Islet of Langerhans (tissue), 1 donor: ENCODE data around the gene ADAMTS6.

Experiments
- FAIRE-seq: peaks from one replicate; lab custom pipeline; 2011; peaks lifted over from hg19 to GRCh38; lab: Jason Lieb, UNC

Gene ADAMTS6

DNA sequence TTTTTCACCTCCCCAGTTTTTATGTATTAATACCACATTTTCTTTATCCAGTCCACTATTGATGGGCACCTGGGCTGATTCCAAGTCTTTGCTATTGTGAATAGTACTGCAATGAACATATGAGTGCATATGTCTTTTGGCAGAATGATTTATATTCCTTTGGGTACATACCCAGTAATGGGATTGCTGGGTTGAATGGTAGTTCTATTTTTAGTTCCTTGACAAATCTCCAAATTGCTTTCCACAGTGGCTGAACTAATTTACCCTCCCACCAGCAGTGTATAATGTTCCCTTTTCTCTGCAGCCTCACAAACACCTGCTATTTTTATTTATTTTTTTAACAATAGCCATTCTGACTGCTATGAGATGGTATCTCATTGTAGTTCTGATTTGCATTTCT is 340.2 kb downstream of the ADAMTS6 start:
- FAIRE-seq: no peak

DNA sequence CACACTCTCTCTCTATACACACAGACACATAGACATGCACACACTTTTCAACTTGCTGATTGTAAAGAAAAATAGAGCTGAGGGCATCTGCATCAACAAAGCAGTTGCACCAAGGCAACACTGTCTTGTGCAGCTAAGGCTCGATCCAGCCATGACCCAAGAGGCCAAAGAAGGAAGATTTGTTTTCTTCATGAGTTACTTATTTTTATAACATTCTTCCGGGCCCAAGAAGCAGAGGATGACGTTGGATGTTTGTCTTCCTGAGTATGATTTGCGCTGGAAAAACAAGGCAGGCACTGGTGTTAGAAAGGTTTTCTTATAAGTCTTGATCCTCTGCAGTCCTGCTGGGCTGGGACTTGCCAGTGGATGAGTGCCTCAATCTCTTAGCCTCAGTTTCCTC is 344.1 kb downstream of the ADAMTS6 start:
- FAIRE-seq: no peak

DNA sequence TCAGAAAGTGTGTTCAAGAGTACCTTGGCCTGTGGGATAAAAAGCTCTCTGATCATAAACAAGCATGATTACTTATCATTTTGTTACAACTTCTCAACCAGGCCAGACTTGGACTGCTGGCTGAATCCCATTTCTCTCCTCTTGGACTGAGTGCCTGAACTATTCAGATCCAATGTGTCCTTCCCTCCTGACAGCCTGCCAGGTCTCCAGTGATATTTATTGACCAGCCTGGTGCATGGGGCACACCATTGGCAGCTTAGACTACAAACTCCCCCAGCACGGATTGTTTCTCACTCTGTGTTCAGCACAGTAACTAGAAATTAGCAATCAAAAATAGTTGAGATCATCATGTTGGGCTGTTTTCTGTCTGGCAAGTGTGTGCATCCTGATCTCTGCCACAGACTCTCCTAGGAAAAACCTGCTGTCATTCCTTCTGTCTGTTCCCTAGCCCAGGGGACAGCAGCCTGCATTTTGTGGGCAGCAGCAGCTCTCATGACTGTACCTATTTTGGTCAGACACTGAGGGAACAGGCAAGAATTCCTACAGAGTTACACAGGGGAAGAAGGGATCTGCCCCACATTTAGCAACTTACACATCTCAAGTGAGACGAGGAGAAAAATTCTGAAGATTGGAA is 348.1 kb downstream of the ADAMTS6 start:
- no peak for FAIRE-seq

DNA sequence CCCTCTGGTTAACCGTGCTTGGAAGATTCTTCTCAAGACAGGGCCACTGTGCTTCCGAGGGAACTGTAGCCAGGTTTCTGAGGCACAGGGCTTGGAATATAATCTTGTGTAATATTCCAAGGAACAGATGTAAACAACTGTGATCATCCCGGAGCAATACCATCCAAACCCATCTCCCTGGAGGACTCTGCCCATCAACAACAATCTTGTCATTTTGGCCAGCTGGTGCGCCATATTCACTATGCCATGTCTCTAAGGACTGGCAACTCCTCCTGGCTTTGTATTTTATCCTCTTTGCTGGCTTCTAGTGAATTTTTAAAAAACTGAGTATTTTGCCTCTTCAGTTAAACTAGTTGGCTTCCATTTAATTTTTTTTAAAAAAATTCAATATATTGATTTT is 349.3 kb downstream of the ADAMTS6 start:
- no peak for FAIRE-seq

DNA sequence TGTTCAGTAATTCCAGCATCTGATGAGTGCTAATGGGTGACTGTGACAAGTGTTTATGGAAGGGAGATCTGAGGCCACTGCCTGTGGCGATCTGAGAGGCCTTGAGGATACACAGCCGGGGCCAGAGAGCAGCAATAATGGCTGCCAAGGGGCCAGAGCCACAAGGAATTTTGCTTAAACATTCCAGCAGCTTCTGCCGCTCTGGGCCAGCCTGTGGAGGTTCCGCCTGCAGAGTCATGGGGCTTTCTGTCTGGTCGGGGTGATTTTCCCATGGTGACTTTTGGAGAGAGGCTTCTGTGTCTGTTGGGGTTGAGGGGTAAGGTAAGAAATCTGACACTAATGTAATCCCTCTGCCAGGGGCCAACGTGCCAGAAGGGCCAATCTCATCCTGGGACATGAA is 353.5 kb downstream of the ADAMTS6 start:
- no peak for FAIRE-seq

DNA sequence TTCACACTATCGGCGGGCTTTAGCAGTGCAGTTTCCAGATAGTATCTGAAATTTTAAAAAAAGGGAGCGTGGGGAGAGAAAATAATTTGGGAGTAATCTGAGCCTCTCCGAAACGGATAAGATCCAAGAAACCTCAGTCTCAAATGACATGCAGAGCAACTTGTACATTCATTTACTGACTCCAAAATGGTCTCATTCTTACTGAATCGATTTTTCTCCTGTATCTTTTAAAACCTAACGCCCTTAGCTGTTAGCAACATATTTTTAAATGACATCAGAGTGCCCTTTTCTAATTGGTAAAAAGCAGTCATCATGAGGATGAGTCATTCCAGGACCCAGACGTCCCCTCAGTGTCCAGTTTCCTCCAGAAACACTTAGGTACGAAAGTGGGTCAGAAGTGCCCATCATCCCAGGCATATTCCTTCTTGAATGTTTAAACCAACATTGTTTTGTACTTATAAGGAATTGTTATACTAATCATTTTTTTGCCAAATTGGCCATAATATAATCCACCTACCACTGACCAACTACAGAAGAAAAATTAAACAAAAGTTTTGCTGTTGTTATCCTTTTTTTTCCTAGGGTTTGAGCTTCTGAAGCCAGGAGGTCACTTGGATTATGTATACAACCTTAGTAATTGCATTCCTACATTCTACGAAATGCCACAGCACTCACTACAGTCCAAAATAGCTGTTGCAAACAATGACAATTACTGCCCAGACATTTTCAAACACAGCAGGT is 354.4 kb downstream of the ADAMTS6 start:
- FAIRE-seq: no peak

DNA sequence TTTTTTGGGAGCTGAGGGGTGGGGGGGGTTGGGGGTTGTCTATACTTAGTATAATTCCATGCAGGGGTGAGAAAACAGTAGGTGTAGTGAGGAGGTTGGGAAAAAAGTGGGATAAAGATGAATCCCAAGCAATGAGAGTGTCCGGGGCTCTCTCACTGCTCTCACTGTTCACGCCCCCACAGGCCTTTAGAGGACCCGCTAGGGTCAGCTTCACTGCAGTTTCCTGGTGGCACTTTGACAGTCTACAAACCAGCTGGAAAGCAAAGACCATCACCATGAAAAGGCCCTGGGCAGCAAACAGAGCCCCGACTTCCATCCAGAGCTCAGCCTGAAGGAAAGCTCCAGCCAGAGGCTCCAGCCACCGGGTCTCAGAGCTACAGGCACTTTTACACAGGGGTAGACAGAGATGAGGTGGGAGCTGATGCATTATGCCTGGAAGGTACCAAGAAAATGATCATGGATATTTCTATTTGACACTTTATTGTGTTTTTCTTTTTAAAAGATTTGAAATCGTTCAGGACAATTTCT is 355.1 kb downstream of the ADAMTS6 start:
- FAIRE-seq: no peak

DNA sequence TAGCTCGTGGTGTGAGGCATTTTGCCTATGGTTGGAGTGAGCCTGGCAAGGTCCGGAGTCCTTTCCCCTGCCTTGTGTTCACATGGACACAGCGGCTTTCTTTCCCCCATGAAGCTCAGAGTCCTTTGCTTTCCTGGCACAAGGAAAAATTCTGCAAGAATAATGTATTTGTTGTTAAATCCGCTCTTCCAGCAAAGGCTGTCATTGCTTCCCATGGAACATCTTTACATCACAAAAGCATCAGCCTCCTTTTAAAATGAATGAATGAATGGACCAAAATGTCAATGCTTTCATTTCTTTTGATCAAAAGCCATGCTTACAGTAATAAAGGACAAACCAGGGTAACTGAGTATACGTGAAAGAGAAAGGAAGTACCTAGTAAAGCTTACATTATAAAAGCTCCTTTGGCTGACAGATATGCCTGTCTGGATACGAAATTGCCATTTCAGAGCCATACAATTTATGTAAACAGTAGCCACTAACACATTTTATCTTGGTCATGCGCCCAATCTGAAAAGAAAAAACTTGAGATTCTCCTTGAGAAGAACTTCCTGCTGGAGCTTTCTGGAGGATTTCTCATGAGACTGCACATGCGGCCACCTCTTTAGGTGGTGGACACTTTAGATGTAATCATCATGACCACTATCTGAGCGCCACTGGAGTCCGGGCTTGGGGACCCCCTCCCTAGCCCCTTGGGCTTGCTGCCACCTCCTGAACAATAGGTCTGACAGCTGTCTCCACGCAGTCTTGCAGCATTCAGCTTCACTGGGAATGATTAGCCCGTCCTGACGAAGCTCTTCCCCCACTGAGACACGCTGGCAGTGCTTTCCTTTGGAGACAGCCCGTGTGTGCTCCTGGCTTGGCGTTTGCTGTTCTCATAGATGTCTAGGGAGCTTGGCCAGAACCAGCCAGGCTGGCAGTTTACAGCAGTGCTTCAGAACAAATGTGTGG is 355.9 kb downstream of the ADAMTS6 start:
- no peak for FAIRE-seq

DNA sequence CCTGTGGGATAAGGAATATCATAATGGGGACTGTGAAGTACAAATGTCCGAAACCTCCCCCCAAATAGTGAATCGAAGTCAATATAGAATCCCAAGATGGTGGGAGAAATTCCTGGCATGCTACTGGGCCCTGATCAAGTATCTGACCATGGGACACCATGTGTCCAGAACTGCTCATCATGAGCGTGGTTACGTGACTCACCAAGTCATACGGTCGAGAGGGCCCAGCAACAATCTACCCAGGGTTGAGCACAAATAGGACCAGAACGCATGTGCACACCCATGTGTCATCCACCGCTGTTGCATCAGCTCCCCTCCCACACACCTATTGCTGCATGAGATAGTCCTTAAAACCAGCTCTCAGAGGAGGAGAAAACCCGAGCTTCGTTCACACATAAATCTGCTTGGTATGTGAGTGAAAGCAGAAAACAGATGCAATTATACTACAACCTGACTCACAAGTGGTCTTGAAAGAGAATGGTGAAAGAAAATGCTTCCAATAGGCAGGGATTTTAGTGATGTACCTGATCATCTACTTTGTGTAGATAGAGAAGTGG is 359.8 kb downstream of the ADAMTS6 start:
- no peak for FAIRE-seq

DNA sequence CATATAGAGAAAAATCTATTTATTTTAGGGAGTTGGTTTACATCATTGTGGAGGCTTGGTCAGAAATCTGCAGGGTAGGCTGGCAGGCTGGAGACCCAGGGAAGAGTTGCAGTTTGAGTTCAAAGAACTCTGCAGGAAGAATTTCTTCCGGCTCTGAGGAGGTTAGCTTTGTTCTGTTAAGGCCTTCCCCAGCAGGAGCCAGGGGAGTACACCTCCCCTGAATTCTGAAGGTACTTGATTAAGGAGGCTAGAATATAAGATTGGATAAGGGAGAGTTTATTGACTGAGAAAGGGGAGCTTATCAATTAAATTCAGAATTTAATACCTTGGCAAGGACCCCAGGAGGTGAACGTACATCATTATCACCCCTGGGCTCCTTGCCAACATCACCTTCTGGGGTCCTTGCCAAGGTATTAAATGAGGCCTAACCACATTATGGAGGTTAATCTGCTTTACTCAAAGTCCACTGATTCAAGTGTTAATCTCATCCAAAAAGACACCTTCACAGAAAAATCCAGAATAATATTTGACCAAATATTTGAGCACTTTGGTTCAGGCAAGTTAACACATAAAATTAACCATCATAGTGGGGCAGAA is 361.3 kb downstream of the ADAMTS6 start:
- FAIRE-seq: no peak

DNA sequence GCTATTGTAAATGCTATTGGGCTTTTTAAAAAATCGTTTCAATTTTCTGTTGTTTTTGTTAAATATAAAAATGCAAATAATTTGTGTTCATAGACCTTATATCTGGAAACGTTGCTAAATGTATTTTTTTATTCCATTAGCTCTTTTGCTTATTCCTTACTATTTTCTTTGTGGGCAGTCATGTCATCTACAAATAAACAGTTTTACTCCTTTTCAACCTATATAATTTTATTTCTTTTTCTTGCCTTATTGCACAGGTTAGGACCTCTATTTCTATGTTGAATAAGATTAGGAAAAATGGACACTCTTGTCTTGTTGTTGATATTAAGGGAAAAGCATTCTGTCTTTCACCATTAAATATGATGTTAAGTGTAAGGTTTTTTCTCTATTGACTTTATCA is 364.2 kb downstream of the ADAMTS6 start:
- FAIRE-seq: no peak

DNA sequence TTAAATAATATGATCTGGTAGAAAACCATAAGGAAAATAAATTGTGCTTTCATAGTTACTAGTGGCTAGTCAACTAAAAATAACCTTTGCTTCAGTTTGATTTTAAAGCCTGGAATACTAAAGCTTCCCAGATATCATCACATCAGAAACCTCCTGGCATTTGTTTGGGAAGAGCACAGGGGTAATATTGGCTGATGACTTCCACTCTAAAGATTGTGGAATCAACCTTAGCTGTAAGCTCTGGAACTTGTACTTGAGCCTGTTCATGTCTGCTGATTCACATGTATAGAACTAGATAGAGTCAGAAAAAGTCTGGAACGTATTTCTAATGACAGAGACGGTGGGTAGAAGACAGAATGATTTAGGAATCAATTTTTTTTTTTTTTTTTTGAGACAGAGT is 367.9 kb downstream of the ADAMTS6 start:
- no peak for FAIRE-seq

DNA sequence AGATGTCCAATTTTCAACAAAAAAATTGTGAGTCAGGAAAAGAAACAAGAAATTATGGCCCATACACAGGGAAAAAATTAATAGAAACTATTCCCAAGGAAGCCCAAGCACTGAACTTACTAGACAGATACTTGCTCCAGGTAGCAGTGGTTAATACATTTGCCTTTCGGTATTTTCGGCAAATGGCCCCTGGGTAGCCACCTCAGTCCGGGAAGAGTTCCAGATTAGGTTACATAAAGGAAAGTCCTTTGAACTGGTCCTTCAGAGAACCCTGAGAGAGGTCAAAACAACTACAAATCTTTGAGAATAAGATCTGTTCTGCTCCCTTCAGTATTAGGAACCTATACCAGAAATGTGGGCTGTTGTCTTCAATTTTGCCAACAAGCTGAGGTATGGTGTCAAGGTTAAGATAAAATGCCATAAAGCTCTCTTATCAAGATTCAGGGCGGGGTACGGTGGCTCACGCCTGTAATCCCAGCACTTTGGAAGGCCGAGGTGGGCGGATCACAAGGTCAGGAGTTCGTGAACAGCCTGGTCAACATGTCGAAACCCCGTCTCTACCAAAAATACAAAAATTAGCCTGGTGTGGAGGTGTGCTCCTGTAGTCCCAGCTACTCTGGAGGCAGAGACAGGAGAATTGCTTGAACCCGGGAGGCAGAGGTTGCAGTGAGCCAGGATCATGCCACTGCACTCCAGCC is 369.6 kb downstream of the ADAMTS6 start:
- FAIRE-seq: no peak

DNA sequence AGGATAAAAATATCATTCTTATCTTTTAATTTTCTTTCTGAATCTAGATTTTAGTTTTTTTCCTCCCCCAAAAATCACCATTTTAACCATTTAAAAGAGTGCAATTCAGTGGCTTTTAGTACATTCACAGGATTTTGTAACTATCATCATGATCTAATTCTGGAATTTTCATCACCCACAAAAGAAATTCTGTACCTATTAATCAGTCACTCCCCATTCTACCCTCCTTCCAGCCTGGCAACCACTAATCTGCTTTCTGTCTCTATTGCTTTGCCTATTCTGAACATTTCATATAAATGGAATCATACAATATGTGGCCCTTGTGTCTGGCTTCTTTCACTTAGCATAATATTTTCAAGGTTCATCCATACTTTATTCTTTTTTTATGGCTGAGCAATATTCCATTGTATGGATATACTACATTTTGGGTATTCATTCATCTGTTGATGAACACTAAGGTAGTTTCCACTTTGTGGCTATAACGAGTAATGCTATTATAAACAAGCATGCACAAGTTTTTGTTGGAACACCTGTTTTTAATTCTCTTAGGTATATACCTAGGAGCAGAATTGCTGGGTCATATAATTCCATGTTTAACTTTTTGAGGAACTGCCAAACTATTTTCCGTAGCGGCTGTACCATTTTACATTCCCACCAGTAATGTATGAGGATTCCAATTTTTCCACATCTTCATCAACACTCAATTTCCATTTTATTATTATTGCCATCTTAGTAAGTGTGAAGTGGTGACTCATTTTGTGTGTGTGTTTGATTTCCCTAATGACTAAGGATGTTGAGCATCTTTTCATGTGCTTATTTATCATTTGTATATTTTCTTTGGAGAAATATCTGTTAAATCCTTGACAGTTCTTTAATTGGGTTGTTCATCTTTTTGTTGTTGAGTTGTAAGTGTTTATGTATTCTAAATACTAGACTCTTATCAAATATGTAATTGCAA is 372.7 kb downstream of the ADAMTS6 start:
- no peak for FAIRE-seq

DNA sequence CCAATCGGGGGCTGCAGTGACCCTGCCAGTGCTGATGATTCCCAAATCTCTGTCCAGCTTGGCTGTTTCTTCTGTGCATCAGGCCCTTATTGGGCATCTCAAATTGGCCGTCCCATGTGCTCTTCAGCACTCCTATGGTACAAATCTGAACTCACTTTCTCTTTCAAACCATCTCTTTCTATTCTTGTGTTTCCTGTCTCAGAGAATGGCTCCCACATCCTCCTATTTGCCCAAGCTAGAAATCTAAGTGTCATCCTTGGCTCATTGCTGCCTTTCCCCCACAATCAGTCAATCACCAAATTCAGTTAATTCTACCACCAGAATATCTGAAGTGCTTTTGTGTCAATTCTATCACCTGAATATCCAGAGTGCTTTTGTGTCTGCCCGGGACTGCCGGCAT is 376.4 kb downstream of the ADAMTS6 start:
- FAIRE-seq: no peak

DNA sequence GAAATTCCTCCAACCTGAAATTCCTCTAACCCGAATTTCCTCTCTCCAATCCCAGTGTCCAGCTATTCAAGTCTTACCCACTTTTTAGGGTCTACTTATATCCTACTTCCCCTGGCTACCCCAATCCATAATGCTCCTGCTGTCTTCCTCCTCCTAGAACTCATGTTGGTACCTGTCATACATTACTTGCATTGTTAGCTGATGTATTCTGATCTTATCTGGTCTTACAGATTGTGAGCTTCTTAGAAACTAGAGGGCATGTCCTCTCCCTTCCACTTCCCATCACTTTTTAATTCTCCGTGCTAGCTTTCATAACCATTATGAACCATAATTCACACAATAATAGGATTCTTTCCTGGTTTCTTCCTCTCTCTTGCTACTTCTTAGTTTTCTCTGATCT is 376.9 kb downstream of the ADAMTS6 start:
- FAIRE-seq: no peak

DNA sequence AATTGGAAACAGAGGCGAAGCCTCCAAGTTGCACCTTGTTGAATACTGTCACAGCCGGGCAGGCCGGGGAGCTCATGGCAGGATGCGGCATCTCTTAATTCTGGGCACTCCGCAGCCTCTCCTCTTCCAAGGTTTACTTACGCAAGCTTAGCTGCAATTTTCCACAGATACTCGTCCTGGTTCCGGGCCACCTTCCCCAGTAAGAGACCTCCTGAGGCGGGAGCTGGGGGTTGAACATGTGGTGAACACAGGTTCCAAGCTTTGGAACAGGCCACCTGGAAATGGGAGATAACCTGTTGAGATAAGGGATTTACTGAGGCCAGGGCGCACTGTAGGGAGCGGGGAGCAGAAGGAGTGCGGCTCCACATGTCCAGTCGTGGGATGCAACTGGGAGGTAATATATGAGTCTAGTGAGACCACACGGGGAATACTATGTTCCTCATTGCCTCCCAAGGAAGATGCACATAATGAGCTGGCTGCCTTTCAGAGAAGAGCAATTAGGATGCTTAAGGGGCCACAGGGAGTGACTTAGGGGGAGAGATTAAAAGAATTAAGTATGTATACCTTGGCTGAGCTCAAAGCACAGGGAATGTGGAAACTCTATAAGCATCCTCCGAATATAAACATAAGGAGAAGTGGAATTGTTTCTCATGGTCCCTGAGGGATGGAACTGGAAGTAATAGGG is 377.8 kb downstream of the ADAMTS6 start:
- no peak for FAIRE-seq

DNA sequence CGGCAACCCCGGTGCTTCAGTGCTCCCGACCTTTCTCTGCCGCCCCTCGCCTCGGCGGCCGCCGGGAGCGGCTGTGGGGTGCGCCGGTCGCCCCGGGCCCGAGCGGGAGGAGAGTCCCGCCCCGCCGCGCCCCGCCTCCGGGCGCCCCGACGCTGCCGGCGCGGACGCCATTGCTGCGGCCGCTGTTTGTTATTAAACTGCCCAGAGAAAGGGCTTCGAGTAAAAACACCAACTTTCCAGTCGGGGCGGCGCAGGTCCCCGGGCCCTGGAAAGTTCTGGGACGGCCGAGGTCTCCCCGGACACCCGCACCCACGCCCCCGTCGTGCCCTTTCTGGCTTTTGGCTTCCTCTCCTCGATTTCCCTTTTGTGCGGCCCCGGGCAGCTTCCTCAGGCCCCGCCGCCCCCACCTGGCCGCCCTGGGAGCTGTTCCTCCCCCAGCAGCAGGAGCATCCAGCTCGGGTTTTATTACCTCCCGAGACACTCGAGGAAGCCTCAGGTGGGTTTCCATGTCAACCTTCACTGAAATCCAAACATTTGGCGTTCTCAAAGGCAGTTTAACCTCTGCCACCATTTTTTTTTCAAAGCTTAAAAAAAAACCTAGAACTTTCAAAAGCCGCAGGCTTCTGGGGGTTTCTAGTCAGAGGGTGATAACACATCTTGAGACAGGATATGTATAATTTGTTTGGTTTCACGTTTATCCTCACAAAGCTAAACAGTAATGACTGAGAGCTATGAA is 378.6 kb downstream of the ADAMTS6 start:
- no peak for FAIRE-seq
